Measurements from ENCODE around the gene CT45A2.
"Not testable (repeated sequence)": the region's sequence is repeated elsewhere in the genome, so short reads cannot be mapped to it uniquely, and the experiment has no call there.

Gene CT45A2, protein sequence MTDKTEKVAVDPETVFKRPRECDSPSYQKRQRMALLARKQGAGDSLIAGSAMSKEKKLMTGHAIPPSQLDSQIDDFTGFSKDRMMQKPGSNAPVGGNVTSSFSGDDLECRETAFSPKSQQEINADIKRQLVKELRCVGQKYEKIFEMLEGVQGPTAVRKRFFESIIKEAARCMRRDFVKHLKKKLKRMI

DNA sequence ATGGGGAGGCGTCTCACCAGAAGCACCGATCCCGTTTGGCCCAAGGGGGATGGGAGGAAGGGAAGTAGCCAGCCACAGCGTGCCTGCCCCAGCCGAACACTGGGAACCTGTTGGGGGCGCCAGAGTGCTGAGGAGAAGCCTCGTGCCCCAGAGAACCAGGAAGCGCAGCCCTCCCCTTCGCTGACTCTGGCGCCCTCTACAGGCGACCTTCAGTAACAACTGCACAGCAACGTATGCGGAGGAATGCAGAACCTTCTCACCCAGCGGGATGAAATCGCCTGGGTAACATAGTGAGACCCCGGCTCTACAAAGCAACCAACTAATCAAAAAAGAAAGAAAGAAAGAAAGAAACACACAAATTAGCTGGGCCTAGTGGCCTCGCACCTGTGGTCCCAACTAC lies at the start of gene CT45A2:
Gene CT45A2, minus strand, starts transcription at position 101 of the 400 bp plus-strand sequence. CDS start 3,747 bp downstream, outside the sequence.
- DNase-seq: not testable (repeated sequence)

DNA sequence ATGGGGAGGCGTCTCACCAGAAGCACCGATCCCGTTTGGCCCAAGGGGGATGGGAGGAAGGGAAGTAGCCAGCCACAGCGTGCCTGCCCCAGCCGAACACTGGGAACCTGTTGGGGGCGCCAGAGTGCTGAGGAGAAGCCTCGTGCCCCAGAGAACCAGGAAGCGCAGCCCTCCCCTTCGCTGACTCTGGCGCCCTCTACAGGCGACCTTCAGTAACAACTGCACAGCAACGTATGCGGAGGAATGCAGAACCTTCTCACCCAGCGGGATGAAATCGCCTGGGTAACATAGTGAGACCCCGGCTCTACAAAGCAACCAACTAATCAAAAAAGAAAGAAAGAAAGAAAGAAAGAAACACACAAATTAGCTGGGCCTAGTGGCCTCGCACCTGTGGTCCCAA lies 34.6 kb upstream of the CT45A2 start, which contains the start of gene CT45A8:
Gene CT45A8, minus strand, starts transcription at position 101 of the 400 bp plus-strand sequence. CDS start 3,755 bp downstream, outside the sequence.
- DNase-seq: not testable (repeated sequence)

- DNase-seq: not testable (repeated sequence)
Observed at GRCh38 chrX:135837180-135837579, 17.4 kb upstream of the CT45A2 start, which contains the start of gene CT45A7. TSS of gene CT45A7 (minus strand) at chrX:135837280. CDS start at chrX:135833533, 3,747 bp downstream.

DNA sequence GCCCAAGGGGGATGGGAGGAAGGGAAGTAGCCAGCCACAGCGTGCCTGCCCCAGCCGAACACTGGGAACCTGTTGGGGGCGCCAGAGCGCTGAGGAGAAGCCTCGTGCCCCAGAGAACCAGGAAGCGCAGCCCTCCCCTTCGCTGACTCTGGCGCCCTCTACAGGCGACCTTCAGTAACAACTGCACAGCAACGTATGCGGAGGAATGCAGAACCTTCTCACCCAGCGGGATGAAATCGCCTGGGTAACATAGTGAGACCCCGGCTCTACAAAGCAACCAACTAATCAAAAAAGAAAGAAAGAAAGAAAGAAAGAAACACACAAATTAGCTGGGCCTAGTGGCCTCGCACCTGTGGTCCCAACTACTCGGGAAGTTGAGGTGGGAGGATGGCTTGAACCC lies 17.1 kb downstream of the CT45A2 start, which contains the start of gene CT45A6:
Gene CT45A6, minus strand, starts transcription at position 101 of the 400 bp plus-strand sequence. CDS start 3,794 bp downstream, outside the sequence.
- not testable (repeated sequence) for DNase-seq

GRCh38 chrX:135785403-135785802 lies 34.4 kb downstream of the CT45A2 start, which contains the start of gene CT45A5:
TSS of gene CT45A5 (minus strand) at chrX:135785503. CDS start at chrX:135781729, 3,774 bp downstream.
- not testable (repeated sequence) for DNase-seq

GRCh38 chrX:135768091-135768490 lies 51.7 kb downstream of the CT45A2 start, which contains the start of gene CT45A3:
TSS of gene CT45A3 (minus strand) at chrX:135768191. CDS start at chrX:135764444, 3,747 bp downstream.
- DNase-seq: not testable (repeated sequence)
